T-helper 1 cell treated with Interleukin-12 subunit alpha and Interleukin-12 subunit beta and Interleukin-4 antibody, amounts not matched to agents 30 μg/mL and 1 μg/mL, for 36 hours (primary cell): Measurements from ENCODE around the gene TMEM252.

Experiments
- H3K27ac Mint-ChIP-seq: one replicate; pipeline ENCODE4 v1.8.0; 2021; ENCODE audit warnings: mild to moderate bottlenecking, mixed read lengths
- H3K27me3 Mint-ChIP-seq: one replicate; pipeline ENCODE4 v1.8.0; 2021; ENCODE audit warnings: low read depth, mixed read lengths
- H3K36me3 Mint-ChIP-seq: one replicate; pipeline ENCODE4 v1.8.0; 2021; ENCODE audit warnings: low read depth, mixed read lengths
- H3K4me1 Mint-ChIP-seq: one replicate; pipeline ENCODE4 v1.8.0; 2021; ENCODE audit warnings: low read depth, mixed read lengths
- H3K4me3 Mint-ChIP-seq: one replicate; pipeline ENCODE4 v1.8.0; 2021; ENCODE audit warnings: mild to moderate bottlenecking, moderate library complexity, mixed read lengths
- H3K9me3 Mint-ChIP-seq: one replicate; pipeline ENCODE4 v1.8.0; 2021; ENCODE audit warnings: mixed read lengths

The TMEM252 gene

GRCh38 chr9:68552700-68553476 is 12.2 kb upstream of the TMEM252 start:
- H3K9me3 Mint-ChIP-seq: no peaks in the 10 kb centered on the region
- peaks cover 22% of the 10 kb centered on the region for H3K27me3 Mint-ChIP-seq
- H3K36me3 Mint-ChIP-seq: no peaks in the 10 kb centered on the region
- no peak overlapping the region for H3K27ac Mint-ChIP-seq
- H3K4me3 Mint-ChIP-seq: no peak overlapping the region
- peaks cover 2% of the 10 kb centered on the region for H3K4me1 Mint-ChIP-seq

- no peak overlapping the region for H3K27ac Mint-ChIP-seq
- no peaks in the 10 kb centered on the region for H3K36me3 Mint-ChIP-seq
- no peak overlapping the region for H3K4me3 Mint-ChIP-seq
- no peaks in the 10 kb centered on the region for H3K9me3 Mint-ChIP-seq
- peaks cover 22% of the 10 kb centered on the region for H3K27me3 Mint-ChIP-seq
- peaks cover 9% of the 10 kb centered on the region for H3K4me1 Mint-ChIP-seq
Observed at GRCh38 chr9:68551191-68551590, 10.5 kb upstream of the TMEM252 start.

- H3K36me3 Mint-ChIP-seq: no peaks in the 10 kb centered on the region
- H3K4me1 Mint-ChIP-seq: peaks cover 9% of the 10 kb centered on the region
- H3K27ac Mint-ChIP-seq: no peak overlapping the region
- no peaks in the 10 kb centered on the region for H3K9me3 Mint-ChIP-seq
- H3K27me3 Mint-ChIP-seq: peaks cover 20% of the 10 kb centered on the region
- no peak overlapping the region for H3K4me3 Mint-ChIP-seq
Observed at GRCh38 chr9:68548241-68548640, 7.6 kb upstream of the TMEM252 start.

- no peak overlapping the region for H3K4me3 Mint-ChIP-seq
- H3K36me3 Mint-ChIP-seq: no peaks in the 10 kb centered on the region
- no peak overlapping the region for H3K27ac Mint-ChIP-seq
- H3K9me3 Mint-ChIP-seq: no peaks in the 10 kb centered on the region
- peaks cover 17% of the 10 kb centered on the region for H3K27me3 Mint-ChIP-seq
- peaks cover 9% of the 10 kb centered on the region for H3K4me1 Mint-ChIP-seq
Observed at GRCh38 chr9:68547417-68547816, 6.7 kb upstream of the TMEM252 start.

- H3K36me3 Mint-ChIP-seq: no peaks in the 10 kb centered on the region
- no peak overlapping the region for H3K4me3 Mint-ChIP-seq
- peaks cover 9% of the 10 kb centered on the region for H3K4me1 Mint-ChIP-seq
- peak overlapping the region; percentile 67 for H3K27ac Mint-ChIP-seq
- peaks cover 16% of the 10 kb centered on the region for H3K27me3 Mint-ChIP-seq
- H3K9me3 Mint-ChIP-seq: no peaks in the 10 kb centered on the region
Observed at GRCh38 chr9:68546596-68547390, 6.1 kb upstream of the TMEM252 start.

- no peak overlapping the region for H3K27ac Mint-ChIP-seq
- H3K27me3 Mint-ChIP-seq: peaks cover 19% of the 10 kb centered on the region
- no peaks in the 10 kb centered on the region for H3K36me3 Mint-ChIP-seq
Observed at GRCh38 chr9:68545033-68545705, 4.5 kb upstream of the TMEM252 start.

GRCh38 chr9:68541568-68541967 is 885 bp upstream of the TMEM252 start:
- Mint-ChIP-seq H3K4me3 (no peak overlapping the region), H3K9me3 (no peaks in the 10 kb centered on the region), H3K4me1 (peaks cover 4% of the 10 kb centered on the region), H3K27me3 (peaks cover 25% of the 10 kb centered on the region), H3K27ac (no peak overlapping the region), H3K36me3 (no peaks in the 10 kb centered on the region)

More at GRCh38 chr9:68545033-68545705, 4.5 kb upstream of the TMEM252 start:
- Mint-ChIP-seq H3K4me1 (peaks cover 9% of the 10 kb centered on the region), H3K9me3 (no peaks in the 10 kb centered on the region), H3K4me3 (no peak overlapping the region)

- no peaks in the 10 kb centered on the region for H3K36me3 Mint-ChIP-seq
- H3K27me3 Mint-ChIP-seq: peaks cover 25% of the 10 kb centered on the region
- H3K4me1 Mint-ChIP-seq: no peaks in the 10 kb centered on the region
- no peak overlapping the region for H3K4me3 Mint-ChIP-seq
- no peak overlapping the region for H3K27ac Mint-ChIP-seq
- no peaks in the 10 kb centered on the region for H3K9me3 Mint-ChIP-seq
Observed at GRCh38 chr9:68538200-68538599, 2.5 kb downstream of the TMEM252 start.

GRCh38 chr9:68537616-68537880 is 3.1 kb downstream of the TMEM252 start:
- H3K9me3 Mint-ChIP-seq: no peaks in the 10 kb centered on the region
- H3K4me3 Mint-ChIP-seq: no peak overlapping the region
- H3K36me3 Mint-ChIP-seq: no peaks in the 10 kb centered on the region
- H3K27me3 Mint-ChIP-seq: peaks cover 23% of the 10 kb centered on the region
- H3K4me1 Mint-ChIP-seq: no peaks in the 10 kb centered on the region
- no peak overlapping the region for H3K27ac Mint-ChIP-seq

GRCh38 chr9:68536876-68537615 is 3.6 kb downstream of the TMEM252 start:
- H3K4me3 Mint-ChIP-seq: no peak overlapping the region
- H3K27ac Mint-ChIP-seq: no peak overlapping the region
- peaks cover 20% of the 10 kb centered on the region for H3K27me3 Mint-ChIP-seq
- no peaks in the 10 kb centered on the region for H3K4me1 Mint-ChIP-seq
- H3K36me3 Mint-ChIP-seq: no peaks in the 10 kb centered on the region
- H3K9me3 Mint-ChIP-seq: no peaks in the 10 kb centered on the region

- Mint-ChIP-seq H3K9me3 (no peaks in the 10 kb centered on the region), H3K4me1 (no peaks in the 10 kb centered on the region), H3K27me3 (peaks cover 11% of the 10 kb centered on the region), H3K36me3 (no peaks in the 10 kb centered on the region), H3K27ac (no peak overlapping the region), H3K4me3 (no peak overlapping the region)
Observed at GRCh38 chr9:68533678-68534077, 7.0 kb downstream of the TMEM252 start.

GRCh38 chr9:68532131-68532530 is 8.6 kb downstream of the TMEM252 start:
- no peak overlapping the region for H3K4me3 Mint-ChIP-seq
- no peaks in the 10 kb centered on the region for H3K36me3 Mint-ChIP-seq
- H3K4me1 Mint-ChIP-seq: no peaks in the 10 kb centered on the region
- H3K9me3 Mint-ChIP-seq: no peaks in the 10 kb centered on the region
- H3K27ac Mint-ChIP-seq: no peak overlapping the region
- peaks cover 11% of the 10 kb centered on the region for H3K27me3 Mint-ChIP-seq

- Mint-ChIP-seq H3K27me3 (peaks cover 11% of the 10 kb centered on the region), H3K9me3 (no peaks in the 10 kb centered on the region), H3K4me3 (no peak overlapping the region), H3K4me1 (no peaks in the 10 kb centered on the region), H3K27ac (no peak overlapping the region), H3K36me3 (no peaks in the 10 kb centered on the region)
Observed at GRCh38 chr9:68530618-68531017, 10.1 kb downstream of the TMEM252 start.

- peaks cover 16% of the 10 kb centered on the region for H3K27me3 Mint-ChIP-seq
- H3K4me3 Mint-ChIP-seq: no peak overlapping the region
- H3K9me3 Mint-ChIP-seq: peaks cover 2% of the 10 kb centered on the region
- no peak overlapping the region for H3K27ac Mint-ChIP-seq
- H3K4me1 Mint-ChIP-seq: no peaks in the 10 kb centered on the region
- no peaks in the 10 kb centered on the region for H3K36me3 Mint-ChIP-seq
Observed at GRCh38 chr9:68523367-68523936, 17.2 kb downstream of the TMEM252 start.
